Activated CD4-positive, CD25-positive, alpha-beta regulatory T cell treated with anti-CD3 and anti-CD28 coated beads, Interleukin-2, amount 50 U/mL, for 72 hours (primary cell): ENCODE results near the gene HNRNPUL1.

Experiments used
- DNase-seq: peaks from one replicate; pipeline ENCODE4 v3.0.0; 2021

The HNRNPUL1 gene

GRCh38 chr19:41234512-41235168 lies 29.5 kb upstream of the HNRNPUL1 start:
- no peak for DNase-seq

DNA sequence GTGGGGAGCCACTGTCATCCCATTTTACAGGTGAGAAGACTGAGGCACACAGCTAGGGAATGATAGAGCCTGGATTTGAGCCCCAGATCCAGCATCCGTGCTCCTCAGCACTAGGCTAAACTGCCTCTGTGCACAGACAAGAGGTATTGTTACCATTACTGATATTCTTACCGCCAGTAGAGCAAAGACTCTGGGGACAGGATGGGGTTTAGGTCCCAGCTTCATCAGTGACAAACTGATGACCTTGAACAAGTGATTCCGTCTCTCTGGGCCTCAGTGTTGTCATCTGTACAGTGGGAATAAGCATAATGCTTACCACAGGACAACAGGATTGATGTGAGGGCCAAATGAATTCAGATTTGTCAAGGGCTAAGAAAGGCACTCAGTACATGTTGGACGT lies 28.7 kb upstream of the HNRNPUL1 start:
- DNase-seq = no peak

GRCh38 chr19:41238244-41238643 lies 25.9 kb upstream of the HNRNPUL1 start:
- no peak for DNase-seq

DNA sequence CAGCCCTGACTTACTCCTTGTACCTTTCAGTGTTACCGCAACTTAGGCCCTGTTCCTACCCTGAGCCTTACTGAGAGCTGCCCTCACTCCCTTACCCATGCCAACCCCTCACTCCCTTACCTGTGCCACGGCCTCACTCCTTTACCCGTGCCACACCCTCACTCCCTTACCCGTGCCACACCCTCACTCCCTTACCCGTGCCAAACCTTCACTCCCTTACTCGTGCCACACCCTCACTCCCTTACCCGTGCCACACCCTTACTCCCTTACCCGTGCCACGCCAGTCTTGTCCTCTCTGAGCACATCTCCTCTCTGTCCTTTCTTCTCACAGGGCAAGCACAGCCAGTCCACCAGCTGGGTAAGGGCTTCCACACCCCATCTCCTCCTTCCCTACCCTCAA lies 24.8 kb upstream of the HNRNPUL1 start:
- DNase-seq = no peak

DNA sequence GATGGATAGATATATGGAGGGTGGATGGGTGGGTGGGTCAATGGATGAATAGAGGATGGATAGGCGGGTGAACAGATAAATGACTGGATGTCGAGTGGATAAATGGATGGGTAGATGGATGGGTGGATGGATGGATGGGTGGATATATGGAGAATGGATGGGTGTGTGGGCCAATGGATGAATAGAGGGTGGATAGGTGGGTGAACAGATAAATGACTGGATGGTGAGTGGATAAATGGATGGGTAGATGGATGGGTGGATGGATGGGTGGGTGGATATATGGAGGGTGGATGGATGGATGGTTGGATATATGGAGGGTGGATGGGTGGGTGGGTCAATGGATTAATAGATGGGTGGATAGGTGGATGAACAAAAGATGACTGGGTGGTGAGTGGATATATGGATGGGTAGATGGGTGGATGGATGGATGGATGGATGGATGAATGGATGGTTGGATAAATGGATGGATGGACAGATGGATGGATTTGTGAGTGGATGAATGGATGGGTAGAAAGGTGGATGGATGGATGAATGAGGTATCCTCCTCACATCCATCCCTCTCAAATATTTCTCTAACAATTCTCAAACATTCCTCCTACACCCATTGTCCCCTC lies 24.1 kb upstream of the HNRNPUL1 start:
- DNase-seq = no peak

- no peak for DNase-seq
These were observed 22.3 kb upstream of the HNRNPUL1 start for GRCh38 chr19:41241859-41242258.

- DNase-seq = no peak
These were observed 20.1 kb upstream of the HNRNPUL1 start for GRCh38 chr19:41244117-41244516.

DNA sequence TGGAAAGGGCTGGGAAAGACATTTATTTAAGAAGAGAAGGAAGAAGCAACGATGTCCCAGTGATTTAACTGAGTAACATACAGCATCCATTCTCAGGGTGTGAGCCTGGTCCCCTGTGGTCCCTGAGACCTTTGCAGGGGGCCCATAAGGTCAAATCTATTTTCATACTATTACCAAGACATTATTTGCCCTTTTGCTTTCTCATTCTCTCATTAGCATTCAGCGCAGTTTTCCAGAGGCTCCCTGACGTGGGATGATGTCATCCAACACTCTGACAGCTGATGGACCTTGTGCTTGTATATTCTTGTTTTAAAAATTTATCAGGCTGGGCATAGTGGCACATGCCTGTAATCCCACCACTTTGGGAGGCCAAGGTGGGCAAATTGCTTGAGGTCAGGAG lies 18.3 kb upstream of the HNRNPUL1 start:
- DNase-seq = no peak

GRCh38 chr19:41248895-41249294 lies 15.3 kb upstream of the HNRNPUL1 start:
- DNase-seq = no peak

DNA sequence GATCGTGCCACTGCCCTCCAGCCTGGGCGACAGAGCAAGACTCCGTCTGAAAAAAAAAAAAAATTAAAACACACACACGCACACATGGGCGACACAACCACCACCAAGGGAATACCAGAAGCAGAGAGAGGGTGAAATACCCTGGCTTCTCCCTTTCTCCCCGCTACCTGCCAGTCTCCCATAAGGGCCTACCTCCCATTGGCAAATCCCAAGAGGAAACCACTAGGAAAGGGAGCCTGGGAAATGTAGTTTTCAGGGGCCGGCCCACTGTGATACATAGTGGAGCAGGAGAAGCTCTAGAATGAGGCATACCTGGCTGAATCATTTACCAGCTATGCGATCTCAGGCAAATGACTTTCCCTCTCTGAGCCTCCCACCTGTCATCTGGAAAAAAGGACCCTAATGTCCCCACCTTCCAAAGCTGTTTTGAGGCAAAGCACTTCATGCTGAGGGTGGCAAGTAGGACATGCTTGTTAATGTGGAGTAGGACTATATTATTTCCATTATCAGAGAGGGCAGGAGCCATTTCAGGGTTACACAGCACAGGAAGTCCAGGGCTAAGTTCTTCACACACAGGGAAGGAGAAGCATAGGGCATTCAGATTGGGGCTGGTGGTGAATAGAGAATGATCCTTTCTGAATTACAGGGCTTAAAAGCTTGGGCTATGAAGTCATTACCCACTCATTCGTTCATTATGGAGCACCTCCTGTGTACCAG lies 14.3 kb upstream of the HNRNPUL1 start:
- no peak for DNase-seq

- no peak for DNase-seq
These were observed 10.5 kb upstream of the HNRNPUL1 start for GRCh38 chr19:41253660-41254059.

DNA sequence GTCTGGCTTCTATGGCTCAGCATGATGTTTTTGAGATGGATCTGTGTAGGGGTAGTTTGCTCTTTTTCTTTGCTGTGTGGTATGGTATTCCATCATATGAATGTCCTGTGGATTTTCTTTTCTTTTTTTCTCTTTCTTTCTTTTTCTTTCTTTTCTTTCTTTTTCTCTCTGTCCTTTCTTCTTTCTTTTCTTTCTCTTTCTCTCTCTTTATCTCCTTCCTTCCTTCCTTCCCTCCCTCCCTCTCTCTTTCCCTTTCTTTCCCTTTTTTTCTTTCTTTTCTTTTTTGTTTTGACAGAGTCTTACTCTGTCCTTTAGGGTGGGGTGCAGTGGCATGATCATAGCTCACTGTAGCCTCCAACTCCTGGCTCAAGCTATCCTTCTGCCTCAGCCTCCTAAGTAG lies 9.0 kb upstream of the HNRNPUL1 start:
- DNase-seq = no peak

GRCh38 chr19:41261474-41262190 lies 2.5 kb upstream of the HNRNPUL1 start:
- no peak for DNase-seq

DNA sequence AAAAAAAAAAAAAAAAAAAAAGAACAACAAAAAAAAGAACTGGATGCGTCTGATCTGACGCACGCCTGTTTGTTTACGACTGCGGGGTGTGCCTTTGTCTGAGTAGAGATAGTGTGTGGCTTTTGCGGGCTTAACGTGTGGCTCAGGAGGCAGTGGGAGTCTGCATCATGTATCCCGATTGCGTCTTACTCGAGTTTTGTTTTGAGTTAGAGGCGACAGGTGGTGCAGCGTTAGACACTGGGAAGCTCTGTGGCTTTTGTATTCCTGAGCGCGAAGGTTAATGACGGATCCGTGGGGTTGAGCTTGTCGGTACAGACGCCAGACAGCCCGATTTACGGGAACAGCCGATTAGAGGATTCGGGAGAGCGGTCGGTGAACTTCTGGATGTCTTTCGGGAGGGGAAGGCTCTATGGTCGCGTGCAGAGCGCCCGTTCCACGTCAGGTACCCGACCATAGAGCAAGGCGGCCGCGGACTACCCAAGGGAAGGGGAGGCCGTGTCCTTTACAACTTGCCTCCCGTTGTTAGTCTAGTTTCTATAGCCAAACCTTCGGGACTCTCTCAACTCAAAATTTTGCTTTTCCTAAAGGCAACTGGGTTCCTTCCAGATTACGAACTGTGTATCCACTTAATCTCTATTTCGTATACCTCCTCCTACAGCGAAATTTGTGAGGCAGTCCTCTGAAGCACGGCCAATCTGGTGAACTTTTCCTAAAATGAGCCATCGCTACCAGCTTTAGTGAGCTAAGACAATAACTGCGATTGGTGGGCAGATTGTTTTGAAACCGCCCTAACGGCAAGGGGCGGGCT lies 926 bp upstream of the HNRNPUL1 start:
- DNase-seq = peak; percentile 76

DNA sequence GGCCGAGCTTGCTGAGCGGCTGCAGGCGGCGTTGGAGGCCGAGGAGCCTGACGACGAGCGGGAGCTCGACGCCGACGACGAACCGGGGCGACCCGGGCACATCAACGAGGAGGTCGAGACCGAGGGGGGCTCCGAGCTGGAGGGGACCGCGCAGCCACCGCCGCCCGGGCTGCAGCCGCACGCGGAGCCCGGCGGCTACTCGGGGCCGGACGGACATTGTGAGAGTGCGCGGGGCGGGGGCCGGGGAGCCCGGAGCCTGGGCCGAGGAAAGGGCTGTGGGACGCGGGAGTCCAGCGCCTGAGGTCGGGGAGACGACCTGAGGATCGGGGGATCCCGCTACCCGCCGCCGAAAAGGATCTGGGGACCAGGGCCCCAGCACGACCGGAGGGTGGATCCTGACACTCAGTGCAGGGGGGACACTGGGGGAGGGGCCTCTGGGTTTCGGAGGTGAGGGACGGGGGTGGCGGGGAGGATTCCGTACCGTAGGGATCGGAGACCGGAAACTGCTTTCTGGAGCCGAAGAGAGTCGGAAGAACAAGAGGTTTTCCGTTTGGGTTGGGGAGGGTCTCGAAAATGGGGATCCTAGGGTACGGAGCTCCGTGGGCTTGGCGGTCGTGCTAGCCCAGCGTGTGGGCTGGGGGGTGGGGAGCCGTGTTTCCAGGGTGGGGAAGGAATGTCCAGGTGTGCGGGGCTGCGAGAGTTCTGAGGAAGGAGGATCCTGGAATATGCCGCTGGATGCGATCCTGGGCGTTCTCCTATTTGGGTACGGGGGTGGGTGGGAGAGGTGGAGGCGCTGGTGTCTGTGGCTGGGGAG lies 616 bp downstream of the HNRNPUL1 start:
- peak; percentile 62 for DNase-seq

DNA sequence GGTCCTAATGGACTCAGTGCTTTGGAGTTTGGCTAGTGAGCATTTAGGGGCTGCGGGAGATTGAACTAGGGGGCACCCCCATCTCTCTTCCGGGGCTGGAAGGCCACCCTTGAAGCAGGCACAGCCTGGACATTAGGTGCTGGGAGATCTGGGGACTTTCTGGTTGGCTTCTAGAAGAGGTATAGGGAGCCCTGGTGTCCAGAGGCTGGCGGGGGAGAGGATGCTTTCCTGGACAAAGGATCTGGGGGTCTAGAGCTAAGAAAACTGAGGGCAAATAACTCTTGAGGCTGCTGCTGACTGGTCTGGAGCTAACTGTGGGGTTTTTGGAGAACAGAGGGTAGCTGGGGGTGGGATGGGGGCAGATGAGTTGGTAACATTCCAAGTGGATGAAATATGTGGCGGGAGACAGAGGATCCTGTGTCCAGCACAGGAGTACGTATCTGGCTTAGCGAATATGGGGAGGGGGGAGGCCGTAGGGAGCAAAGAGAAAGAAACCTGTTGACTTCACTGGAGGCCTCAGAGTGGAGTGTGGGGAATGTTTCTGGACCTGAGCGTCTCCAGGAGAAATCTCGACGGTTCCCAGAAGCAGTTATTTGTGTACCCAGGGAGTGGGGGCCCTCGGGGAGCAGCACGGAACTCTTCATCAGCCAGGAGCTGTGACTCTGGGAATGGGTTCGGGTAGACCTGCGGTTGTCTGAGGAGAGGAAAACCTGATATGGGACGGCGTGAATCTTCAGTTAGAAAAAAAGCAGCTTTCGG lies 1.4 kb downstream of the HNRNPUL1 start:
- DNase-seq = no peak

DNA sequence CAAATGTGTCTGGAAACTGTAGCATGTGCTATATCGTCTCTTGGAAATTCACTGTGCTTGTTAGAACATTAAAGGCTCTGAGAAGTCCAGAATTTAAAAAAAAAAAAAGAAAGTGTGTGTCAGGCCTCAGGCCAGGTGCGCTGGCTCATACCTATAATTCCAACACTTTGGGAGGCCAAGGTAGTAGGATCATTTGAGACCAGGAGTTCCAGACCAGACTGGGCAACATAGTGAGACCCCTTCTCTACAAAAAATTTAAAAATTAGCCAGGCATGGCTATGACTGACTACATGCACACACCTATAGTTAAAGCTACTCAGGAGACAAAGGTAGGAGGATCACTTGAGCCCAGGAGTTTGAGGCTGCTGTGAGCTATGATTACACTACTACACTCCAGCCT lies 4.9 kb downstream of the HNRNPUL1 start:
- no peak for DNase-seq

DNA sequence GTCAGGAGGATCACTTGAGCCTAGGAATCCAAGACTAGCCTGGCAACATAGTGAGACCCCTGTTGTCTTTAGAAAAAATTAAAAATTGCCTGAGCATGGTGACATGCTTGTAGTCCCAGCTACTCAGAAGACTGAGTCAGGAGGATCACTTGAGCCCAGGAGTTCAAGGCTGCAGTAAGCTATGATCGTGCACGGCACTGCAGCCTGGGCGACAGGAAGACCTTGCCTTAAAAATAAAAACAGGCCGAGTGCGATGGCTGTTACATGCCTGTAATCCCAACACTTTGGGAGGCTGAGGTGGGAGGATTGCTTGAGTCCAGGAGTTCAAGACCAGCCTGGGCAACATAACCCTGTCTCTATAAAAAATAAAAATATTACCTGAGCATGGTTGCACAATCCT lies 5.4 kb downstream of the HNRNPUL1 start:
- DNase-seq = no peak

DNA sequence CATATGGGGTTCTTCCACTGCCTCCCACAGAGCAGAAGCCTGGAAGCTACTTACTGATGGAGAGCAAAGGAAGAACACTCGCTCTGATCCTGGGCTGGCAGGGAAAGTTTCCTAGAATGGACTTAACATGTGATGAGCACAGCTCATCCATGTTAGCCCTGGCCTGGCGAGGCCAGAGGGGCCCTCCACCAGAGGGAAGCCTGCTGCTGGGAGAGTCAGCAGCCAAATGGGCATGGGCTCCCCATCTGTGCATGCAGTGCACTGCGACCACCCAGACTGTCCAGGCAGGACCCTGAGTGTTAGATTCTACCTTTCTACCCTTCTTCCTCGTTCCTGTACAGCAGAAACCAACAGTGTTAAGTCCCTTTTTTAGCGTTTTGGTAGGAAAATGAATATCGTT lies 8.9 kb downstream of the HNRNPUL1 start:
- DNase-seq = no peak

DNA sequence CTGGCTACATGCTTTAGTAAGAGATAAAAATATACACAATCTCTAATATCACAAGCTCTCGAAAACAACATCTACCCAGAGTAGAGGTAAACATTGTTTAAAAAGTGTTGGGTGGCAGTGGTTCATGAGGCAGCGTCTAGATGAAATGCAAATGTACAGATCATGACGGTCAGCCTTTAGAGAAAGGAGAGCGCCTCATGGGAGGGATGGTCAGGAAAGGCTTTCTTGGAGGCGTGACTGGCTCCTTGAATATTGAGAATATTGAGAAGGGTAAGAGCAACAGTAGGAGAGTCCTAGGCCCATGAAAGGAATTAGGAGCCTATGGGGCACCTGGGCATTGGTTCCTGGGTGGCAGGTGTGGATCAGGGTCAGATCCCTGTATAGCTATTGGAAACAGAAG lies 10.6 kb downstream of the HNRNPUL1 start:
- no peak for DNase-seq

DNA sequence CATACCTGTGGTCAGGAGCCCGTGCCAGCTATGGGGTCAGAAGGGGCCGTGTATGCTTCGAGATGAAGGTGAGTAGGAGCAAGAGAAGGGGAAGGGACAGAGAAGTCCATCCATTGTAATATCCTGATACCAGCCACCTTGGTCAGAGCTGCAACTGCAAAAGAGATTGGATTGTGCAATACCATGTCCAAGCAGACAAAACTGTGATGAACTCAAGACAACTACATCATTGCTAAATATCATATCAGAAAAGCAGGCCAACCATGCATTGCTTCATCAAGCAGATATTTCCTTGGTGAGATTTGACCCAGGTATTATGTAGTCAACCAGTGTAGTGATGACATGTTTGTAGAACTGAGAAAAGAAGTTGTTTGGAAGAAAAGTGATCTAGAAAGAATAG lies 12.1 kb downstream of the HNRNPUL1 start:
- DNase-seq = no peak
